Measurements from ENCODE around the gene MCCC1. TPM values are rescaled to one million over a fixed set of nuclear protein-coding genes. Genes with fewer than 3 reads are reported as not detected.

Gene MCCC1
- total RNA-seq, 1 experiment from 2014 or later, result 74.7 TPM

DNA sequence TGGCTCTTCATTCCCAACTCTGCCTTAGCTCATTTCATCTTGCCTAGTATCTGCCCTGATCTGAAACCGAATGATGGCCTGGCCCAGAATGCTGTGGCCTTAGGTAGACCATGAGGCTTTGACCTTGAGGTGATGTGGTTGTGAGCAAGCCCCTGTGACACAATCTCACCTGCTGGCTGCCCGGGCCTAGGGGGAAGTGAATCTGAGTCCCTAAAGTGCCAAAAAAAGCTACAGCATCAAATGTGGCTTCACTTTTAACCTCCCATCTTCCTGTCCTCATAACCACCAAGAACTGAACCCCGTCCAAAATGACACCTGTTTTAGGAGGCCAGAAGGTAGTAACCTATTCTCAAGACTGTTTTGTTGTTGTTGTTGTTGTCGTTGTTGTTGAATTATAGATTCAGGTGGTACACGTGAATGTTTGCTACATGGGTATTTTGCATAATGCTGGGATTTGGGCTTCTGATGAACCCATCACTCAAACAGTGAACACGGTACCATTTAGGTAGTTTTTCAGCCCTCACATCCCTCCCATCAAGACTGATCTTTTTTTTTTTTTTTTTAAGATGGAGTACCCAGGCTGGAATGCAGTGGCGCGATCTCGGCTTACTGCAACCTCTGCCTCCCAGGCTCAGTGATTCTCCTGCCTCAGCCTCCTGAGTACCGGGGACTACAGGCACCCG, 54.6 kb downstream of the MCCC1 start:
- H3K27ac Mint-ChIP-seq (ENCODE audit: unreplicated experiment), result no peak overlapping the region
- H3K27me3 Mint-ChIP-seq (ENCODE audit: unreplicated experiment), result no peaks in the 10 kb centered on the region
- no peak overlapping the region for H3K4me3 Mint-ChIP-seq (ENCODE audit: low read depth, unreplicated experiment)
- peaks cover under 1% of the 10 kb centered on the region for H3K4me1 Mint-ChIP-seq (ENCODE audit: low read depth, unreplicated experiment)
- no peak for DNase-seq
- no peaks in the 10 kb centered on the region for H3K9me3 Mint-ChIP-seq (ENCODE audit: low read depth, unreplicated experiment)
- intact Hi-C loops (cut with micrococcal nuclease; ENCODE audit: unreplicated experiment), result no loop called here
- H3K36me3 Mint-ChIP-seq (ENCODE audit: insufficient read depth, unreplicated experiment), result peaks cover 22% of the 10 kb centered on the region
- TF ChIP-seq CTCF (IDR thresholded peaks at IDR 0.05; ENCODE audit: unreplicated experiment), result no peak
- CTCF ChIA-PET, result no interaction called here
- BruUV-seq (replicated peaks), result no TSS peak

GRCh38 chr3:183038757-183039156, 60.5 kb downstream of the MCCC1 start:
- intact Hi-C loops (cut with micrococcal nuclease; ENCODE audit: unreplicated experiment), result no loop called here
- no peak for TF ChIP-seq CTCF (IDR thresholded peaks at IDR 0.05; ENCODE audit: unreplicated experiment)
- Mint-ChIP-seq H3K27me3 (ENCODE audit: unreplicated experiment) (no peaks in the 10 kb centered on the region), H3K9me3 (ENCODE audit: low read depth, unreplicated experiment) (no peaks in the 10 kb centered on the region), H3K36me3 (ENCODE audit: insufficient read depth, unreplicated experiment) (peaks cover 48% of the 10 kb centered on the region), H3K4me1 (ENCODE audit: low read depth, unreplicated experiment) (peaks cover 15% of the 10 kb centered on the region), H3K4me3 (ENCODE audit: low read depth, unreplicated experiment) (no peak overlapping the region), H3K27ac (ENCODE audit: unreplicated experiment) (no peak overlapping the region)
- BruUV-seq (replicated peaks), result no TSS peak
- CTCF ChIA-PET, result no interaction called here
- no peak for DNase-seq

DNA sequence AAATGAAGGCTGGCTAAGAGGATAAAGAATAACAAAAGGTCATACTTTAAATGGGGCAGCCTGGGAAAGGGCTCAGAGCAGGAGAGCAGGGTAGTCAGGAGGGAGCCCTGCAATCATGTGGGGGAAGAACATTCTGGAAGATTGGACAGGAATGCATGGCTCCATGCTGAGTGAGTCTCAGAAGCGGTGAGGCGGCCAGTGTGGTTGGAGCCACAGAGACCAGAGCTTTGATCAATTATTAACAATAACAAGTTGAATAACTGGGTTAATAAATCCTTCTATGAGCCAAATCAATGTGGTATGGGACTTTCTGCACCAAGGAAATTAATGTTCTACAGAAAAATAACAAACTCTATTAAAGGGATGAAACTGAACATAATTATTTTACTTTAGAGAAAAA, 61.1 kb downstream of the MCCC1 start:
- no peaks in the 10 kb centered on the region for H3K27me3 Mint-ChIP-seq (ENCODE audit: unreplicated experiment)
- H3K36me3 Mint-ChIP-seq (ENCODE audit: insufficient read depth, unreplicated experiment), result peaks cover 50% of the 10 kb centered on the region

DNA sequence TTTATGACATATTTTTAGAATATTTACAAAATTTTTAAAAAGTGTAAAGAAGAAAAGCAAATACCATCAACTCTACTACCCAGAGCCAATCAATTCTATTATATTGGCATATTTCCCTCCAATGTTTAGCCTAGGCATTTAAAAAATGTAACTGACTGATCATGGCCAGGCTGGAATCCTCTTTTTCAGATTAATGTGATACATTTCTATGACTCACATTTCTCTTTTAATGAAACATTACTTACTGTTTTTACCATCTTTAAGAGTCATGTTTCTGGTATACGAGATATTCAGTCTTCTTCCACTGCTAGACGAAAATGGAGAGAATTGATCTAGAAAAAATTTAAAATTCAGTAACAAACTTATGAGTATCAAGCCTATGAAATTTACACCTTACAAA, 65.5 kb downstream of the MCCC1 start:
- BruUV-seq (replicated peaks), result no TSS peak
- Mint-ChIP-seq H3K36me3 (ENCODE audit: insufficient read depth, unreplicated experiment) (peaks cover 59% of the 10 kb centered on the region), H3K9me3 (ENCODE audit: low read depth, unreplicated experiment) (no peaks in the 10 kb centered on the region), H3K27me3 (ENCODE audit: unreplicated experiment) (no peaks in the 10 kb centered on the region), H3K4me3 (ENCODE audit: low read depth, unreplicated experiment) (no peak overlapping the region), H3K4me1 (ENCODE audit: low read depth, unreplicated experiment) (peaks cover 5% of the 10 kb centered on the region), H3K27ac (ENCODE audit: unreplicated experiment) (no peak overlapping the region)
- intact Hi-C loops (cut with micrococcal nuclease; ENCODE audit: unreplicated experiment), result no loop called here
- TF ChIP-seq CTCF (IDR thresholded peaks at IDR 0.05; ENCODE audit: unreplicated experiment), result no peak
- CTCF ChIA-PET, result interaction anchor here (0.7 kb wide), 1 partner anchor 163 kb away, joined by 3 read pairs; no protein-coding TSS in a partner anchor
- no peak for DNase-seq

More for the DNA sequence above, 61.1 kb downstream of the MCCC1 start:
- CTCF ChIA-PET, result interaction anchor here (0.5 kb wide), 1 partner anchor 50 kb away, joined by 6 read pairs; no protein-coding TSS in a partner anchor
- peak; percentile 11 for DNase-seq
- peaks cover 15% of the 10 kb centered on the region for H3K4me1 Mint-ChIP-seq (ENCODE audit: low read depth, unreplicated experiment)
- no TSS peak for BruUV-seq (replicated peaks)
- intact Hi-C loops (cut with micrococcal nuclease; ENCODE audit: unreplicated experiment), result no loop called here
- no peak overlapping the region for H3K27ac Mint-ChIP-seq (ENCODE audit: unreplicated experiment)
- TF ChIP-seq CTCF (IDR thresholded peaks at IDR 0.05; ENCODE audit: unreplicated experiment), result no peak
- no peaks in the 10 kb centered on the region for H3K9me3 Mint-ChIP-seq (ENCODE audit: low read depth, unreplicated experiment)
- no peak overlapping the region for H3K4me3 Mint-ChIP-seq (ENCODE audit: low read depth, unreplicated experiment)

Data from Calu3 (cell line).